Muscle layer of colon (tissue), 2 donors: Measurements from ENCODE around the gene ALOX5AP.

Experiments
- H3K27ac ChIP-seq: one replicate; pipeline ENCODE4 v1.7.0; 2013; ENCODE audit warnings: low read depth, mild to moderate bottlenecking, low read length, moderate library complexity
- H3K27me3 ChIP-seq, 2 donors: one replicate each; pipeline ENCODE4 v1.7.0; 2013; ENCODE audit warnings: low read length in 2 of 2, mild to moderate bottlenecking in 2 of 2; ENCODE audit not compliant: insufficient read depth in 2 of 2, control insufficient read depth in 1 of 2
- H3K36me3 ChIP-seq: one replicate; pipeline ENCODE4 v1.7.0; 2013; ENCODE audit warnings: mild to moderate bottlenecking, low read length; ENCODE audit not compliant: insufficient read depth
- H3K4me1 ChIP-seq: one replicate; pipeline ENCODE4 v1.7.0; 2013; ENCODE audit warnings: mild to moderate bottlenecking, low read length; ENCODE audit not compliant: insufficient read depth
- H3K4me3 ChIP-seq, 2 donors: one replicate each; pipeline ENCODE4 v1.7.0; 2013; ENCODE audit warnings: low read length in 2 of 2, low read depth in 1 of 2, mild to moderate bottlenecking in 1 of 2, moderate library complexity in 1 of 2
- H3K9ac ChIP-seq: one replicate; pipeline ENCODE4 v1.7.0; 2013; ENCODE audit warnings: low read length
- H3K9me3 ChIP-seq: one replicate; pipeline ENCODE4 v1.7.0; 2013; ENCODE audit warnings: mild to moderate bottlenecking, low read length
- donor health status: abdominal sarcoma.
- donor health status: Adenocarcinoma of cecum.

The ALOX5AP gene

DNA sequence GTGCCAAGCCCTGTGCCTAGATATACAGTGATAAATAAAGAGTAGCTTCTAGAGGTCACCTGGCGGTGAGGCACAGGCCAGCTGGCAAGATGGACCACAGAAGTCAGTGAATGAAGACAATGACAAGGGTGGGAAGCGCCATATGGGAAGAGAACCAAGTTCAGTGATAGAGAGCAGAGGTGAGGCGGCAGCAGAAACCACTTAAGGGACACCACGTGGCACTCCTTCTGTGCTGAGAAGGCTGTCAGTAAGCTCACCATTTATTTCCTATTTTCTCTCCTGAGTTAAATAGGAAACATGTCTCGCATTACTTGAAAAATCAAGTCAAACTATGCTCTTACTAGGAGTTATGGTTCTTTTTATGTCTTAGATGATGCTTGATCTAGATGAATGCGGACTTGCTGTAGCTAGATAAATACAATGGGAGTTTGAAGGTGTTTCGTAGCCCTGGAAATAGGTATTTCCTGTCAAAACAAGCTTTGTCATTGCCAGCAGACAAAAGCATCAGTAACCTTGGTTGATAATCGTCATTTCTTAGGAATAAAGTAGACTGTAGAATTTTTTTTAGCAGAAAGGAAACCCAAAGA, 17.8 kb downstream of the ALOX5AP start:
- Histone ChIP-seq H3K4me3 (no peak overlapping the region), H3K36me3 (no peaks in the 10 kb centered on the region), H3K9ac (no peak overlapping the region), H3K9me3 (no peaks in the 10 kb centered on the region), H3K4me1 (no peaks in the 10 kb centered on the region), H3K27me3 (no peaks in the 10 kb centered on the region), H3K27ac (no peak overlapping the region)

DNA sequence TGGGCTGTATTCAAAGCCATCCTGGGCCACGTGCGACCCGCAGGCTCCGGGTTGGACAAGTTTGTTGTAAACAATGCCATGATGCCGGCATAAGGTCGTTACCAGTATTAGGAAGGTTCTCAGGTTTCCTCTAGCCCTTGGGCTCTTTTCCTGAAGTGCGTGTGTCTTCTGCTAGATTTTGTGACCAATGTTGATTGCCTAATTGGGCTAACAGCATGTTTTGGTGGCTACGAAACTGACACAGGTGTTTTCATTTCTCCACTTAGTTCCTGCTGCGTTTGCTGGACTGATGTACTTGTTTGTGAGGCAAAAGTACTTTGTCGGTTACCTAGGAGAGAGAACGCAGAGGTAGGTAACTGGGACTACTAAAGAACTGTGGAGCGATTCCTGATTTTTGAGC, 20.3 kb downstream of the ALOX5AP start:
- H3K4me3 ChIP-seq: no peak overlapping the region
- no peak overlapping the region for H3K9ac ChIP-seq
- H3K4me1 ChIP-seq: no peaks in the 10 kb centered on the region
- no peaks in the 10 kb centered on the region for H3K36me3 ChIP-seq
- no peak overlapping the region for H3K27ac ChIP-seq
- no peaks in the 10 kb centered on the region for H3K27me3 ChIP-seq
- H3K9me3 ChIP-seq: no peaks in the 10 kb centered on the region

DNA sequence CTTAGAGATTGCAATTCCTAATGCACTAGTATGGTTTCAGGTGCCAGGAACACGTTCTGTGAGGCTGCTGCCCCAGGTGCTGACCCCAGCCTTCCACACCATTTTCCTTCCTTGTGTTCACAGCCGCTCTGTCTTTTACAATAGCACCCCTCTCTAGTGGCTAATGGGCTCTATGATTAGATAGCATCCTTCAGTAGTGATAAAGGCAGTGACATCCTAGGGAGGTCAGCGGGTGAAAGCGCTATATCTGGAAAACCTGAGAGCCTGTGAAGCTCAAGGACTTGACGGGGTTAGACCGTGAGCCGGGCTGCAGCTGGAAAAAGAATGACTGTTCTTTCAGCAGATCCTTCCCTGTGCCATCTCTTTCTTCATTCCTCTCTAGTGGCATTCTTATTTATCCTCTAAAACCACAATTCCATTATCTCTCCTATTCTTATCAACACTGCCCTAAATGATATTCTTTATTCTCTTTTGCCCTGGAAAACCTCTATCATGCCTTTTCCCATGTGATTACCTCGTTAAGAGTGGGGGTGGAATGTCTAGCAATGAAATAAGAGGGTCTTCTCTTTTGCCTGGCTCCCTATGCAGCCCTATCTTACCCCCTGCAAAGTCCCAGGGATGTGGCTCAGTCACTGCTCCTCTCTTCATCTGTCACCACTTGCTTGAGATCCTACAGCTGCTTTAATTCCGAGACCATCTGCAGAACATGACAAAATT, 21.8 kb downstream of the ALOX5AP start:
- H3K9ac ChIP-seq: no peak overlapping the region
- no peaks in the 10 kb centered on the region for H3K36me3 ChIP-seq

DNA sequence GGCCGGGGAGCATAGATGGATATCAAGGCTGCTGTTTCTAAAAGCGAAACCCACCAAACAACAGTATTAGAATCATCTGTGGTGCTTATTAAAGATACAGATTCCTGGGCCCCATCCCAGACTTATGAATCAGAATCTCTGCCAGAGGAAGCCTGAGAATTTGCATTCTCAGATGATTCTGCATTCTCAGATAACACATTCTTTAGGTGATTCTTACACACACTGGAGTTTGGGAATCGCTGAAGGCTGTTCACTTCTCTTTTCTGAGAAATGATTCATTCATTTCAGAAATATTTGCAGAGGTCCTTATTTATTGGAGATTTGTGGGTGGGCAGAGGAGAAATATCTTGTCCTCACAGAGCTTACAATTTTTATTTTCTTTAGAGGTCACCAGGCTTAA, 24.4 kb downstream of the ALOX5AP start:
- Histone ChIP-seq H3K9me3 (no peaks in the 10 kb centered on the region), H3K9ac (no peak overlapping the region), H3K4me3 (no peak overlapping the region), H3K4me1 (no peaks in the 10 kb centered on the region), H3K36me3 (no peaks in the 10 kb centered on the region), H3K27me3 (no peaks in the 10 kb centered on the region), H3K27ac (no peak overlapping the region)

More for the DNA sequence above, 21.8 kb downstream of the ALOX5AP start:
- H3K27me3 ChIP-seq: no peaks in the 10 kb centered on the region
- no peak overlapping the region for H3K27ac ChIP-seq
- H3K4me3 ChIP-seq: no peak overlapping the region
- no peaks in the 10 kb centered on the region for H3K9me3 ChIP-seq
- no peaks in the 10 kb centered on the region for H3K4me1 ChIP-seq

DNA sequence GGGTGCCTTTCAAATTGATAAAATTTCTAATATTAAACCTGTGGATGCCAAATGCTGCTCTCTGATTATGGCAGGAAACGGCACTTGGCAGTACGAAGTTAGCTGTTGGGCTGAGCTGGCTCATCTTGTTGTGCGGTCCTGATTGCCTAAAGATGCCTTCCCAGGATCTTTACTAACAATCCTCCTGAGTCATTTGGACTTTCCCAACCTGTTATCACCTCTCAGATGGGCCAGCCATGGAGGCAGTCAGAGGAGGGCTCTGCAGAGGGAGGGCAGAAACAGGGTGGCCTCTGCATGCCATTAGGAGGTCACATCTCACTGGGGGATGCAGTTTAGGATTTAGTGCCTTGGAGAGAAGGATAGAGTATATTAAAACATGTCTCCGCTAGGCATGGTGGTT, 27.3 kb downstream of the ALOX5AP start:
- Histone ChIP-seq H3K36me3 (no peaks in the 10 kb centered on the region), H3K27ac (no peak overlapping the region), H3K4me1 (no peaks in the 10 kb centered on the region), H3K9me3 (no peaks in the 10 kb centered on the region), H3K4me3 (no peak overlapping the region), H3K27me3 (no peaks in the 10 kb centered on the region), H3K9ac (no peak overlapping the region)

DNA sequence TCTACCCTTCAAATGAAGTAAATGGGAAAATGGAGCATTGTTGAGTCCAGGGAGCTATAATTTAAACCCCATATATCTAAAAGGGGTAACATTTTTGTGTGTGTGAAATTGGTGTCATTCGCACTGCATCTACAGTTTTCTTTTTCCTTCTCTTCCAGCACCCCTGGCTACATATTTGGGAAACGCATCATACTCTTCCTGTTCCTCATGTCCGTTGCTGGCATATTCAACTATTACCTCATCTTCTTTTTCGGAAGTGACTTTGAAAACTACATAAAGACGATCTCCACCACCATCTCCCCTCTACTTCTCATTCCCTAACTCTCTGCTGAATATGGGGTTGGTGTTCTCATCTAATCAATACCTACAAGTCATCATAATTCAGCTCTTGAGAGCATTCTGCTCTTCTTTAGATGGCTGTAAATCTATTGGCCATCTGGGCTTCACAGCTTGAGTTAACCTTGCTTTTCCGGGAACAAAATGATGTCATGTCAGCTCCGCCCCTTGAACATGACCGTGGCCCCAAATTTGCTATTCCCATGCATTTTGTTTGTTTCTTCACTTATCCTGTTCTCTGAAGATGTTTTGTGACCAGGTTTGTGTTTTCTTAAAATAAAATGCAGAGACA, 28.6 kb downstream of the ALOX5AP start:
- no peak overlapping the region for H3K9ac ChIP-seq
- H3K27me3 ChIP-seq: no peaks in the 10 kb centered on the region
- H3K4me1 ChIP-seq: no peaks in the 10 kb centered on the region
- H3K4me3 ChIP-seq: no peak overlapping the region
- no peak overlapping the region for H3K27ac ChIP-seq
- H3K36me3 ChIP-seq: no peaks in the 10 kb centered on the region
- no peaks in the 10 kb centered on the region for H3K9me3 ChIP-seq

DNA sequence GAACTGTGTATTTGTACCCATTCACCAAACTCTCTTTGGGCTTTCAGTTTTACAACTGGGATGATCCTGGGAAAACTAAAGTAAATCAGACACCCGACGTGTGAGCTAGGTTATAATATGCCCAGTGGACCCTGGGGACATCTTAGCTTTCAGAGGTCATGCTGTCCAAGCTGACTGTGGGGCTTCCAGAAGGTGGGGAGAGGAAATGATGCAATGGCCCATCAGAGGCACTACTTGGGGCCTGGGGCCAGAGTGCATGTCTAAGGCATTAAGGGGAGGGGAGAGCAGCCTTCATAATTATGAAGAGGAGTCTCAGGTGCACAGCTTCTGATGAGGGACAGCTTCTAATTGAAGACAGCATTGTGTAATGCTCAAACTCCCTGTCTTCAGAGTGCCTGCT, 30.9 kb downstream of the ALOX5AP start:
- Histone ChIP-seq H3K9ac (no peak overlapping the region), H3K27me3 (no peaks in the 10 kb centered on the region), H3K9me3 (no peaks in the 10 kb centered on the region), H3K36me3 (no peaks in the 10 kb centered on the region), H3K27ac (no peak overlapping the region), H3K4me1 (no peaks in the 10 kb centered on the region), H3K4me3 (no peak overlapping the region)

DNA sequence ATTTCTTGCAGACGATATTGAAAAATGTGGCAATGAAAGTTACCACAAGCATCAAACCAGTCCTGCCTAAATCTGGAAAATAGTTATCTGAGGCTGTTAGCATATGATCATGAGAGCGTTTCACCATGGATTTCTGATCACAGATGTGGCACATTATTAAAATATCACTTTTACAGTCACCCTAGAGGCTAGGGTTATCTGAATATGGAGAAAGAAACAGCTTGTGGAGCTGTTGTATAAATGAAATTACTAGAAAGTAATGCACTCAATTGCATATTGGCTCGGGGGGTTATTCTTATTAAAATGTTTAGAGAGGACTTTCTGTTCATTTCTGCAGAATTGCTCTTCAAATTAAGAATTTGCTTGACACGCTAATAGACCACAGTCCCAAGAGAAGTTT, 35.6 kb downstream of the ALOX5AP start:
- no peaks in the 10 kb centered on the region for H3K36me3 ChIP-seq
- H3K4me1 ChIP-seq: no peaks in the 10 kb centered on the region
- H3K27me3 ChIP-seq: no peaks in the 10 kb centered on the region
- H3K27ac ChIP-seq: no peak overlapping the region
- no peak overlapping the region for H3K9ac ChIP-seq
- H3K9me3 ChIP-seq: no peaks in the 10 kb centered on the region
- no peak overlapping the region for H3K4me3 ChIP-seq

DNA sequence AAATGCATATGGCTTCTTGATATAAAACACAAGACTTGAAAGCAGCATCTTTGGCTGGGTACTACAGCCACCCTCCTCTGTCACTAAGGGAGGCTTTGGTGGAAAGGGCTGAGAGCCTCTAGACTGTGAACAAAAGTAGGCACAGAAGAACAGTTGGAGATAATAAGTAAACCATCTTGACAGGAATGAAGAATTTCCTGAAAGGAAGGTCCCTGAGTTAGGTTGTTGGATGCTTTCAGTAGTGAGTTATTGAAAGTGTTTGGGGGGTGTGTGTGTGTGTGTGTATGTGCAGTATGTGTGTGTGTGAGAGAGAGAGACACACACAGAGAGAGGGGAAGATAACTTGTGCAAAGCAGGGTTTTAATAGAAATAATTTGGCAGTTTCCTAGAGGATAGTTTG, 38.2 kb downstream of the ALOX5AP start:
- Histone ChIP-seq H3K27ac (no peak overlapping the region), H3K4me3 (no peak overlapping the region), H3K36me3 (no peaks in the 10 kb centered on the region), H3K27me3 (no peaks in the 10 kb centered on the region), H3K9ac (no peak overlapping the region), H3K4me1 (no peaks in the 10 kb centered on the region), H3K9me3 (no peaks in the 10 kb centered on the region)

DNA sequence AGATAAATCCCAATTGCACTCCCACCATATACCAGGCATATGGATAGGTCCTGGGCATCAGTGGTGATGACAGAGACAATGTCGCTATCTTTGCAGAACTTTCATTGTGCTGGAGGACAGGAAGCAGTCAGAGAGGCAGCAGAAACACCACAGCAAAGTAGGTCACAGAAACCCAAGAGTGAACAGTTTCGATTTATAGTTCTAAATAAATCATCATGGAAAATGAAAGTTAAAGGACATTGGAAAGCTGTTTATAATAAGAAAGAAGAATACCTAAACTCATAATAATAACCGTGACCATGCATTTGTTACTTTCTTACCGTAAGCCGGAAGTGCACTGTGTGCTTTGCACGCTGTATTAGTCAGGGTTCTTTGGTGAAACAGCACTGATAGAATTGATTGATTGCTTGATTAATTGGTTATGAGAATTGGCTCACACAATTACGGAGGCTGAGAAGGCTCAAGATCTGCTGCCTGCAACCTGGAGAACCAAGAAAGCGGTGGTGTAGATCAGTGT, 38.9 kb downstream of the ALOX5AP start:
- no peak overlapping the region for H3K27ac ChIP-seq
- H3K9me3 ChIP-seq: no peaks in the 10 kb centered on the region
- H3K9ac ChIP-seq: no peak overlapping the region
- H3K4me3 ChIP-seq: no peak overlapping the region
- no peaks in the 10 kb centered on the region for H3K4me1 ChIP-seq
- H3K27me3 ChIP-seq: no peaks in the 10 kb centered on the region
- H3K36me3 ChIP-seq: no peaks in the 10 kb centered on the region

DNA sequence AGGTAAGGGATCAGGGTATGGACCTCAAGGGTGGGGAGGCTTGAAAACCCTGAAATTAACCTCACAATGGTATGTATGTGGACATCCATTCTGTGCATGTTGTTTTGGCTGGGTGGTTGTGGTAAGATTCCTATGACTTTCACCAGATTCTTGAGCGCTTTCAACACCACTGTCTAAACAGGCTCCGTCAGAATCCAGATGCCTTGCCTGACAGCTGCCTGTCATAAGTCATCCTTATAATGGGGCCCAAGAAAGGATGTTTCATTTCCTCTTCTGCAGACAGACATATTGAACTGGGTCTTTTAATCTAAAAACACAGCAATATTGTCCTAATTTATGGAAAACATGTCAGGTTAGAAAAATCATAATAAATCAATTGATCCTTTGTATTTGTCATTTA, 41.3 kb downstream of the ALOX5AP start:
- Histone ChIP-seq H3K27ac (no peak overlapping the region), H3K27me3 (no peaks in the 10 kb centered on the region), H3K4me3 (no peak overlapping the region), H3K9ac (no peak overlapping the region), H3K36me3 (no peaks in the 10 kb centered on the region), H3K4me1 (no peaks in the 10 kb centered on the region), H3K9me3 (no peaks in the 10 kb centered on the region)
